HG03025 (cell line): ENCODE results near the gene LZTS2.
"Not testable (repeated sequence)": the region's sequence is repeated elsewhere in the genome, so short reads cannot be mapped to it uniquely, and the experiment has no call there.

Experiments used
- ATAC-seq: cut with Tn5 transposase; IDR thresholded peaks from one replicate; pipeline ENCODE4 v1.9.1; 2021; ENCODE audit warnings: mild to moderate bottlenecking, moderate library complexity; ENCODE audit not compliant: unreplicated experiment, low FRiP score

The LZTS2 gene

GRCh38 chr10:101029520-101030295, 30.1 kb downstream of the LZTS2 start:
- no peak for ATAC-seq

DNA sequence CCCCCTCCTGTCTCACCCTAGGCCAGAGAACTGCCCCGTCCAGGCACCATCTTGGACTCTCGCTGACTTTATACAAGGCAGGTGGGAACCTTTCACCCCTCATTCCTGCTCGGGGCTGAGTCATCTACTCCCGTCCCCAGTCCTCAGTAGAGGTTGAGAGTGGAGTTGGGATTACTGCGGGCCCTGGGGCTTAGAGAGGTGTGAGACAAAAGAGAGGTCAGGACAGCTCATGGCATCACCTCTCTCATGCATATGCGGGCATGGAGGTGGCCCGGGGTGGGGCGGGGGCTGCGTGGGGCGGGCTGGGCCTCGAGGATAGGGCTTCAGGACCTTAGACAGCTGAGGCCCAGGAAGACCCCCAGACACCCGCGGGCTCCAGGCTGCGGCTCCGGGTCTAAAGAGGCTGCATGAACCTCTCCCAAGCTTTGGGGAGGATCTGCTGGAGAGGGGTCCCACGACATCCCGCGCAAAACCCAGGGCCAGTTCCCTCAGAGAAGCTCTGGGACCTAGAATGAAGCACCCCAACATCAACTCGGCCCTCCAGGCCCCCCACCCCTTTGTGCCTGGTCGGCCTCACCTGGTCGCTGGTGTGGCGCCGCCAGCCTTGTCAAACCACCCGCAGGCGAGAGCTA, 31.0 kb downstream of the LZTS2 start:
- ATAC-seq = no peak

DNA sequence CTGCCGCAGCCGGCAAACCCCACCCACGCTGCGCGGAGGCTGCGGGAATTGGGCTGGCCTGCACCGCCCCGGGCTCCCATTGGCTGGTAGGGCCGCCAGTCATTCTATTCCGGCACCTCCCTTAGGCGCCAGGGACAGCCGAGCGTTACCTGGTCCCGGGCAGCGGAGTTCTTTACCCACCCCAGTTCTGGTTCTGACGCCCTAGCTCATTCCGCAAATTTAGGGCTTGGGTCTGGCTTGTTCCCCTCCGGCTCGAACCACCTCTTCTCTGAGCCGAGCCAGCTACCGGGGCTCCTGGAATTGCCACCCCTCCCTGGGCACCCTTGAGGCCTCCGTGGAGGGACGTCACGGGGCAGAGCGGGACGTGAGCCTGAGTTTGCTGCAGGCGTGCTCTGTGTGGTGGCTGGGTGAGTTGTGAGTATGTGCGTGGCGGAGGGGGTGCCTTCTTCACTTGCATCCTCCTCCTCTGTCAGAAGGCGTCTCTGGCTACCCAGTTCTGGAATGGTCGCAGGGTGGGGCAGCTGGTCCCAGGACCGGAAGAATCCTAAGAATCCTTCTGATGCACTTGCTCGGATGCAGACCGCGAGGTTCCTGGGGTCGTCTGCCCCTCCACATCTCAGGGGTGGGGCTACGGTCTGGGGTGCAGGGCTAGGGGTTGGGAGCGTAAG, 31.7 kb downstream of the LZTS2 start, which contains the start of the genes PDZD7 and SFXN3:
Gene PDZD7 (minus strand): TSS at position 2 of the 668 bp plus-strand sequence. CDS start 910 bp downstream, outside the sequence.
Gene SFXN3 (plus strand): TSS at position 107 of the 668 bp plus-strand sequence. CDS start 3,461 bp downstream, outside the sequence.
- ATAC-seq = peak; percentile 81

DNA sequence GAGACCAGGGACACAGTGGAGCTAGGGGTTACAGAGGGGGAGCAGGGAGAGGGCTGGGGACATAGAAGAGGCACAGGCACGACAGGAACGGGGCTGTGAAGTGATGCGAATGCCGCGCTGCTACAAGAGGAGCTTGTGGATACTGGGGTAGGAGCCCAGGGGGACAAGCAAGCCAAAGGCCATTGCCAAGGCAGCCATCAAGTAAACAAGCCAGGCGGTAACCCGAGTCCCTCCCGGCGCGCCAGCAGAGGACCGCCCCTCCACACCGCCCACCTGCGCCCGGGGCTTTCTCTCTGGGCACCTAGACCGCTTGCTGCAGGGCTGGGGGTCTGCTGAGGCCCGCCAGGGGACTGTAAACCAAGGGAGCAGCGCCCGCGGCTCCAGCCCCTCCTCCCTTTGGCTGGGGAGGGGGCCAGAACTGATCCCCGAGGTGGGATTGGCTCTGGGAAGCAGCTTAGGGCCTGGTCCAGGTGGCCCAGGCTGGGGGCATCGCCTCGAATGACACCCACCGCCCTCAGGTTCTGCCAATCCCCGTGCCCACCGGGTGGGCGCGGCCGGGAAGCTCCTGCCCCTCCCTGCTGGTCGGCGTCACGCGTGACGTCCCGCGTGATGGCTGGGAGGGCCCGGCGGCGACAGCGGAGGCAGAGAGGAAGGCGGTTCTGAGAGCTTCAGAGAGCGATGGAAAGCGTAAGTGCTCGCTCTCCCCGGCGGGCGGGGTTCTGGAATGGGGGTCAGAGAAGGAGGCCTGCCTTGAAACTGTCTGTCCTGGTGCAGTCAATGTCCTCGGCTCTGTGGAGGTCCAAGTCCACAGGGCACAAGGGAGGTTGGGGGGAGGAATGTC, 32.4 kb downstream of the LZTS2 start:
- ATAC-seq = no peak

- no peak for ATAC-seq
Observed at GRCh38 chr10:101032637-101033224, 33.1 kb downstream of the LZTS2 start.

GRCh38 chr10:101033276-101033675, 33.7 kb downstream of the LZTS2 start:
- ATAC-seq = no peak

DNA sequence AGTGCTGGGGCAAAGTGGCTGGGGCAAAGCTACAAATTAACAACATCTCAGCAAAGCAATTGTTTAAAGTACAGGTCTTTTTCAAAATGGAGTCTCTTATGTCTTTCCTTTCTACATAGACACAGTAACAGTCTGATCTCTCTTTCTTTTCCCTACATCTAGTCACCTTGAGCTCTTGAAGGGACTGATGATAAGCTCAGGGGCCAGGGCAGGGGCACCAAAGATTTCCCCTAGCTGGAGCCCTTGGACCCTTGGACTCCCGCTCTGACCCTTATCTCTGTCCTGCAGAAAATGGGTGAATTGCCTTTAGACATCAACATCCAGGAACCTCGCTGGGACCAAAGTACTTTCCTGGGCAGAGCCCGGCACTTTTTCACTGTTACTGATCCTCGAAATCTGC, 34.8 kb downstream of the LZTS2 start:
- not testable (repeated sequence) for ATAC-seq

DNA sequence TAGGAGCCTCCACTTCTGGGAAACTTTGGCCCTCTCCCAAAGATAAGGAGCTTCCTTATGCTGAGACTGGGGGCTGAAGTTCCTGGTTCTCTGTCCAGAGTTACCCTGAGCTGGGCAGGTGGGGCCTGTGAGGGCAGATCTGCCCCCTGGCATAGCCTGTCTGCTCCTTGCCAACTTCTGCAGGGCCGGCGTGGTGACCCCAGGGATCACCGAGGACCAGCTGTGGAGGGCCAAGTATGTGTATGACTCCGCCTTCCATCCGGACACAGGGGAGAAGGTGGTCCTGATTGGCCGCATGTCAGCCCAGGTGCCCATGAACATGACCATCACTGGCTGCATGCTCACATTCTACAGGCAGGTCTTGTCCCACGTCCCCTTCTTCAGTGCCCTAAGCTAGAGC, 35.7 kb downstream of the LZTS2 start:
- no peak for ATAC-seq

DNA sequence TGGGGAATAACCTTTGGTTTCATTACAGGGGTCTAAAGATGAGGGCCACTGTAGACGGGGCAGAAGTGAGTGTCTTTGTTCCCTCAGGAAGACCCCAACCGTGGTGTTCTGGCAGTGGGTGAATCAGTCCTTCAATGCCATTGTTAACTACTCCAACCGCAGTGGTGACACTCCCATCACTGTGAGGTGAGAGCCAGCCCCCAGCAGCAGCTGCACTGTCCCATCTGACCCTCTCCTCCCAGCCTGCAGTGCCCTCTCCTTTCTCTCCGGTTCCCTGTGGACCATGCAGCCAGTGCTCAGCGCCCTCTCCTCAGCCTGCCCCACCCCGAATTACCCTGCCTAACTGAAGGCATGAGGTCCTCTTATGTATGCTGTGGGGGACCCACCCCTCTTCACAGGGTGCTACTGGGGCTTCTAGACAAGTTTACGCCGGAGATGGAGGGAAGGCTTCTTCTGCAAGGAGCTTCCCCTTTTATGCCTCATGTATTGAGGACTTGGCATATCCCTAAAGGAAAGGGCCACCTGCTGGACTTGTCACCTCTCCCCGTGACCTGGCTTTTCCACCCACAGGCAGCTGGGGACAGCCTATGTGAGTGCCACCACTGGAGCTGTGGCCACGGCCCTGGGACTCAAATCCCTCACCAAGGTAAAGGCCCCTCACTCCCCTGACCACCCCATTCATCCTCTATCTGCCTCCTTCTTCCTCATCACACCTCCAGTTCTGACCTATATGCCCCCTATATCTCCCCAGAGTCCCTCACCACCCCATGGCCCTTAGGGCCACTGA, 36.5 kb downstream of the LZTS2 start:
- no peak for ATAC-seq

- ATAC-seq = no peak
Observed at GRCh38 chr10:101036726-101037125, 37.1 kb downstream of the LZTS2 start.

DNA sequence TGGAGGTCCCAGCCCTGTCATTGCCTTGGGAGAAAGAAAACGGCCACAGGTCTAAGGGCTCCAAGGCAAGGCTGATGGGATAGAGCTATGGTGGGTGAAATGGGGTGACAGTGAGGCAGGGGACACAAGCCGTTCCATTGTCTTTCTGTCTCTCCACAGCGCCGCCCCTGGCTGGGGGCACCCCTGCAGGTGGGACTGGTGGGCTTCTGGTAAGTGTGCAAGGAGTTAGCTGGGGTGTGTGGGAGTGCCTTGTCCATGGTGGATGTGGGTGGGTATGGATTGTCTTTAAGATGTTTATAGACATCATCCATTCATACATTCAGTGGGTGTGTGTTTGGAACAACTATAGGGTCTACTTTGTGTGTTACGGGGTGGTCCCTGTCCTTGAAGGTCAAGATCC, 38.9 kb downstream of the LZTS2 start:
- ATAC-seq = no peak

DNA sequence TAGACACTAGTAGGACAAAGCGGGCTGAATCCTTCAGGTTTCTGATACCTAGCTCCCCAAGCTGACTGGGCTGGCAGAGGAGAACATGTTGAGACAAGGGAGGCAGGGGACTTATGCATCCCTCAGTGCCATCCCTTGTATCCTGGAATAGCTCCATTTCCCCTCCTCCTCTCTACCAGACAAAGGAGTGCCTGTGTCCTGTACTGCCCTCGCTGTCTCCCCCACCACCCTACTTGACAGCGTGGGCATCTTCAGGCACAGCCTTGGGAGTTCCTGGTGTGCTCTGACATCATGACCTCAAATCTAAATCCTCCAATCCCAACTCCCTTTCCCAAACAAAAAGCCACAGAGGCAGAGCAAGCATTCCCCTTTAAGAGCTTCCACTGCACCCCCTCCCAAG, 40.5 kb downstream of the LZTS2 start:
- ATAC-seq = no peak

- no peak for ATAC-seq
Observed at GRCh38 chr10:101040851-101041250, 41.2 kb downstream of the LZTS2 start.

GRCh38 chr10:101041252-101041761, 41.7 kb downstream of the LZTS2 start:
- peak; percentile 51 for ATAC-seq

- ATAC-seq = no peak
Observed at GRCh38 chr10:101042118-101042517, 42.5 kb downstream of the LZTS2 start.

DNA sequence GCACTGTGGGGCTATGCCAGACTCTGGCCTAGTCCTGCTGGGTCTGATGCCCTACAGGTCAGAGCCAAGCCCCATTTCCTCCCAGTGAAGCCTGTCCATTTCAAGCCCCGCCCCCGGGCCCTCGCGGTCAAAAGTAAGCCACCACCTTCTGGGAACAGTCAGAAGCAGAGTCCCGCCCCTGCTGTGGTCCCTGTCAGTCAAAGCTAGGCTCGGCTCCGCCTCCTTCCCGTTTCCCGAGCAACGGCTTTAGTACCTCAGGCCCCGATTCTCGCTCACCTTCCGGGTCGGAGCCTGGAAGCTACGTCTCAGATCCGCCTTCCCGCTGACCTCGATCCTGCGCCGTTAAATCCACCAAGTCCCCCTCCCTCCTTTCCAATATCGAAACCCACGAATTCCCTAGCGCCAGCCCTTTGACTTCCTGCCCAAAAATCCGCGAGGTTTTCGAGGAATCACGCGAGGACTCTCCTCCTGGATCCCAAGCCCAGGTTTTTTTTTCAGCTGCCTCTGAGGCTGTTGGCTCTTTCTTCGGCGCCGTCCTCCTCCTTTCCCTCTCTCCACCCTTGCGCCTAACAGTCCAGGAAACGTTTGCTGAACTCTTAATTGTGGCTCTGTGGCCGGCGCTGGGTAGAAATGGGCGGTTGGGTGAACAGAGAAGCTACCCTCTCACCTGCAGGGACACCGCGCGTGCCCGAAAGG, 43.2 kb downstream of the LZTS2 start:
- ATAC-seq = peak; percentile 89

- ATAC-seq = no peak
Observed at GRCh38 chr10:101043363-101043707, 43.7 kb downstream of the LZTS2 start.

GRCh38 chr10:101044117-101044516, 44.5 kb downstream of the LZTS2 start:
- ATAC-seq = no peak
